H9 (cell line): ENCODE data around the gene IL18R1. TPM values are rescaled to one million over a fixed set of nuclear protein-coding genes. Genes with fewer than 3 reads are reported as not detected.

Source experiments
- DNase-seq: peaks from one replicate; pipeline ENCODE4 v3.0.0-alpha.2; 2017
- H2AFZ ChIP-seq: one replicate; pipeline ENCODE4 v1.6.1; 2013; ENCODE audit warnings: mild to moderate bottlenecking, low read length, control low read depth, moderate library complexity
- H2AK5ac ChIP-seq: 2 replicates; pipeline ENCODE4 v1.6.1; 2013; ENCODE audit warnings: low read length, control low read depth, mixed read lengths; ENCODE audit not compliant: insufficient read length
- H2BK120ac ChIP-seq: one replicate; pipeline ENCODE4 v1.6.1; 2013; ENCODE audit warnings: low read depth, mild to moderate bottlenecking, low read length, control low read depth, inconsistent platforms; ENCODE audit not compliant: poor library complexity, severe bottlenecking
- H2BK12ac ChIP-seq: 2 replicates; pipeline ENCODE4 v1.6.1; 2013; ENCODE audit warnings: low read length, control low read depth, mixed read lengths, low read depth; ENCODE audit not compliant: insufficient read length
- H2BK15ac ChIP-seq: 2 replicates; pipeline ENCODE4 v1.6.1; 2013; ENCODE audit warnings: low read depth, low read length, control low read depth
- H2BK20ac ChIP-seq: one replicate; pipeline ENCODE4 v1.6.1; 2013; ENCODE audit warnings: low read depth, mild to moderate bottlenecking, low read length, control low read depth, inconsistent platforms; ENCODE audit not compliant: poor library complexity, severe bottlenecking
- H2BK5ac ChIP-seq: 2 replicates; pipeline ENCODE4 v1.6.1; 2013; ENCODE audit warnings: low read length, control low read depth, mixed read lengths; ENCODE audit not compliant: insufficient read length
- H3K14ac ChIP-seq: 2 replicates; pipeline ENCODE4 v1.6.1; 2013; ENCODE audit warnings: low read length, control low read depth; ENCODE audit not compliant: insufficient read depth
- H3K18ac ChIP-seq: 2 replicates; pipeline ENCODE4 v1.6.1; 2013; ENCODE audit warnings: low read depth, mild to moderate bottlenecking, mixed read lengths, low read length, control low read depth; ENCODE audit not compliant: insufficient read length
- H3K23ac ChIP-seq: 2 replicates; pipeline ENCODE4 v1.6.1; 2013; ENCODE audit warnings: low read length, control low read depth, mixed read lengths, low read depth; ENCODE audit not compliant: insufficient read length
- H3K23me2 ChIP-seq: 2 replicates; pipeline ENCODE4 v1.6.1; 2013; ENCODE audit warnings: low read depth, mild to moderate bottlenecking, mixed read lengths, low read length, control low read depth; ENCODE audit not compliant: insufficient read length, poor library complexity, severe bottlenecking
- H3K27ac ChIP-seq: 2 replicates; pipeline ENCODE4 v1.5.1; 2013; ENCODE audit warnings: low read length, control low read depth, mixed read lengths, low read depth; ENCODE audit not compliant: insufficient read length
- H3K27me3 ChIP-seq: 2 replicates; pipeline ENCODE4 v1.6.1; 2013; ENCODE audit warnings: low read length, control low read depth, inconsistent platforms; ENCODE audit not compliant: insufficient read depth
- H3K4ac ChIP-seq: 2 replicates; pipeline ENCODE4 v1.6.1; 2013; ENCODE audit warnings: low read depth, mild to moderate bottlenecking, control low read depth, inconsistent platforms, low read length, moderate library complexity
- H3K4me1 ChIP-seq: 2 replicates; pipeline ENCODE4 v1.6.1; 2013; ENCODE audit warnings: low read length, control low read depth, inconsistent platforms; ENCODE audit not compliant: insufficient read depth
- H3K4me2 ChIP-seq: 2 replicates; pipeline ENCODE4 v1.6.1; 2013; ENCODE audit warnings: low read length, control low read depth, mixed read lengths; ENCODE audit not compliant: insufficient read length, insufficient read depth
- H3K56ac ChIP-seq: 2 replicates; pipeline ENCODE4 v1.6.1; 2013; ENCODE audit warnings: low read depth, mild to moderate bottlenecking, mixed read lengths, low read length, control low read depth; ENCODE audit not compliant: insufficient read length
- H3K79me1 ChIP-seq: 2 replicates; pipeline ENCODE4 v1.6.1; 2013; ENCODE audit warnings: low read depth, mild to moderate bottlenecking, moderate library complexity, low read length, control low read depth, inconsistent platforms; ENCODE audit not compliant: insufficient read depth, poor library complexity, severe bottlenecking
- H3K79me2 ChIP-seq: 2 replicates; pipeline ENCODE4 v1.6.1; 2013; ENCODE audit warnings: low read length, control low read depth, inconsistent platforms; ENCODE audit not compliant: insufficient read depth
- H3K9ac ChIP-seq: 2 replicates; pipeline ENCODE4 v1.6.1; 2013; ENCODE audit warnings: low read length, control low read depth, mixed read lengths; ENCODE audit not compliant: insufficient read length; ENCODE audit errors: extremely low read depth
- H3K9me3 ChIP-seq: one replicate; pipeline ENCODE4 v1.6.1; 2013; ENCODE audit warnings: low read depth, low read length, inconsistent platforms; ENCODE audit not compliant: control insufficient read depth
- H3T11ph ChIP-seq: one replicate; pipeline ENCODE4 v1.6.1; 2013; ENCODE audit warnings: mild to moderate bottlenecking, low read length, control low read depth, inconsistent platforms
- H4K20me1 ChIP-seq: one replicate; pipeline ENCODE4 v1.6.1; 2013; ENCODE audit not compliant: control insufficient read depth, insufficient read length, insufficient read depth
- H4K5ac ChIP-seq: 2 replicates; pipeline ENCODE4 v1.6.1; 2013; ENCODE audit warnings: low read depth, mild to moderate bottlenecking, mixed read lengths, low read length, control low read depth; ENCODE audit not compliant: insufficient read length
- H4K8ac ChIP-seq: replicated peaks from 2 replicates; pipeline ENCODE4 v1.6.1; 2013; ENCODE audit warnings: low read length, control low read depth, mixed read lengths, low read depth; ENCODE audit not compliant: insufficient read length
- H4K91ac ChIP-seq: 2 replicates; pipeline ENCODE4 v1.6.1; 2013; ENCODE audit warnings: low read depth, mild to moderate bottlenecking, moderate library complexity, mixed read lengths, low read length, control low read depth; ENCODE audit not compliant: insufficient read length
- H3K27ac Mint-ChIP-seq, 3 experiments: 2 replicates in 2 of 3; 3 replicates in 1 of 3; pipeline ENCODE4 v1.8.0; 2020 to 2021; ENCODE audit warnings: mixed read lengths in 3 of 3, mild to moderate bottlenecking in 1 of 3, moderate library complexity in 1 of 3
- H3K27me3 Mint-ChIP-seq: 2 replicates; pipeline ENCODE4 v1.8.0; 2021; ENCODE audit warnings: low read depth, mild to moderate bottlenecking, moderate library complexity, mixed read lengths
- H3K36me3 Mint-ChIP-seq, 3 experiments: 2 replicates in 2 of 3; 3 replicates in 1 of 3; pipeline ENCODE4 v1.8.0; 2020 to 2021; ENCODE audit warnings: low read depth in 3 of 3, mixed read lengths in 3 of 3; ENCODE audit not compliant: insufficient read depth in 1 of 3
- H3K4me1 Mint-ChIP-seq, 2 experiments: 2 replicates each; pipeline ENCODE4 v1.8.0; 2020; ENCODE audit warnings: mixed read lengths in 2 of 2
- H3K4me3 Mint-ChIP-seq, 2 experiments: 2 replicates in 1 of 2; 3 replicates in 1 of 2; pipeline ENCODE4 v1.8.0; 2020 to 2021; ENCODE audit warnings: mild to moderate bottlenecking in 2 of 2, mixed read lengths in 2 of 2, moderate library complexity in 1 of 2
- H3K9me3 Mint-ChIP-seq, 2 experiments: 2 replicates in 1 of 2; 3 replicates in 1 of 2; pipeline ENCODE4 v1.8.0; 2020; ENCODE audit warnings: mild to moderate bottlenecking in 2 of 2, mixed read lengths in 2 of 2, moderate library complexity in 1 of 2
- CTCF ChIP-seq: fragments of 200-600 bp; sonication (generic); conservative IDR thresholded peaks from 3 replicates; pipeline ENCODE4 v1.8.0; 2021; ENCODE audit warnings: antibody characterized with exemption, mild to moderate bottlenecking
- WGBS: extraction: QIAGEN DNeasy Blood & Tissue Kit; methylation state at CpG from one replicate; pipeline ENCODE4 v1.1.7; 2013; ENCODE audit warnings: missing lambda C conversion rate, low lambda C conversion rate, mixed read lengths; ENCODE audit not compliant: insufficient read length; ENCODE audit errors: extremely low coverage; 5-methylcytosine and 5-hydroxymethylcytosine counted together
- total RNA-seq: library from RNA; stranded (reverse); gene quantifications from 2 replicates; pipeline ENCODE4 v1.2.1, GENCODE V29; 2021

The IL18R1 gene
- total RNA-seq, 1 experiment from 2014 or later: not detected

GRCh38 chr2:102399499-102400141 is 44.0 kb downstream of the IL18R1 start:
- Mint-ChIP-seq H3K4me3 (no peak overlapping the region), H3K4me1 (no peaks in the 10 kb centered on the region), H3K27ac (no peak overlapping the region), H3K36me3 (no peaks in the 10 kb centered on the region), H3K9me3 (no peaks in the 10 kb centered on the region), H3K27me3 (no peaks in the 10 kb centered on the region)
- H3K9me3 ChIP-seq: no peaks in the 10 kb centered on the region
- H2AFZ ChIP-seq: no peak overlapping the region
- no peaks in the 10 kb centered on the region for H3K79me1 ChIP-seq
- no peak overlapping the region for H2BK15ac ChIP-seq
- TF ChIP-seq CTCF: no peak
- H3K14ac ChIP-seq: no peak overlapping the region
- no peaks in the 10 kb centered on the region for H3K27me3 ChIP-seq
- H3K56ac ChIP-seq: no peak overlapping the region
- H2BK120ac ChIP-seq: no peak overlapping the region
- H3K4me1 ChIP-seq: no peaks in the 10 kb centered on the region
- no peak overlapping the region for H3K27ac ChIP-seq
- no peaks in the 10 kb centered on the region for H3K79me2 ChIP-seq
- H3K4me2 ChIP-seq: no peak overlapping the region
- WGBS: no CpG with 5 or more reads among the region's 7 CpGs
- H4K91ac ChIP-seq: no peak overlapping the region
- H2AK5ac ChIP-seq: no peak overlapping the region
- H4K20me1 ChIP-seq: no peaks in the 10 kb centered on the region
- no peak overlapping the region for H2BK5ac ChIP-seq
- H3K23ac ChIP-seq: no peak overlapping the region
- no peak overlapping the region for H4K5ac ChIP-seq
- H4K8ac ChIP-seq: no peak overlapping the region
- H3K18ac ChIP-seq: no peak overlapping the region
- no peak overlapping the region for H2BK20ac ChIP-seq
- DNase-seq: no peak
- no peak overlapping the region for H3K9ac ChIP-seq
- H3K4ac ChIP-seq: no peak overlapping the region
- no peak overlapping the region for H2BK12ac ChIP-seq
- H3T11ph ChIP-seq: no peak overlapping the region
- no peaks in the 10 kb centered on the region for H3K23me2 ChIP-seq
